Effector CD8-positive, alpha-beta T cell (primary cell): ENCODE measurements around the gene SLC66A2.
"Not testable (repeated sequence)": the region's sequence is repeated elsewhere in the genome, so short reads cannot be mapped to it uniquely, and the experiment has no call there.

Experiments used
- DNase-seq: peaks from one replicate; lab custom pipeline; 2025; lab: John Stamatoyannopoulos, UW

Gene SLC66A2

DNA sequence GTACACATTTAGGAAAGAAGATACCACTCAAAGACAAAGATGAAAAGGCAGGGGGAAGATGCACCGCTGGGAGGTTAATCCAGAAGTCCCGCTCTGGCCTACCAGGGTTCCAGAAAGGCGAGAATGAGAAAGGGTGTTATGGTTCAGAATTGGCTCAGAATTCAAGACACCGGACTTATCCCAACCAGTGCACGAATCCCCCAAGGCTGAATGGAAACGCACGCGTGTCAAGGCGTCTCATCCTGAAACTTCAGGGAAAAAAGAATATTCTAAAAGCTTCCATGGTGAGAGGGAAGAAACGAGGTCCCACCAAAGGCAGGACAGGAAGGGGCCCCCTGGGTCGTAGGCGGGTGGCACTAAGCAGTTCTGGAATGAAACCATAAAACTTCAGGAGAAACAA lies 71.9 kb downstream of the SLC66A2 start:
- no peak for DNase-seq

DNA sequence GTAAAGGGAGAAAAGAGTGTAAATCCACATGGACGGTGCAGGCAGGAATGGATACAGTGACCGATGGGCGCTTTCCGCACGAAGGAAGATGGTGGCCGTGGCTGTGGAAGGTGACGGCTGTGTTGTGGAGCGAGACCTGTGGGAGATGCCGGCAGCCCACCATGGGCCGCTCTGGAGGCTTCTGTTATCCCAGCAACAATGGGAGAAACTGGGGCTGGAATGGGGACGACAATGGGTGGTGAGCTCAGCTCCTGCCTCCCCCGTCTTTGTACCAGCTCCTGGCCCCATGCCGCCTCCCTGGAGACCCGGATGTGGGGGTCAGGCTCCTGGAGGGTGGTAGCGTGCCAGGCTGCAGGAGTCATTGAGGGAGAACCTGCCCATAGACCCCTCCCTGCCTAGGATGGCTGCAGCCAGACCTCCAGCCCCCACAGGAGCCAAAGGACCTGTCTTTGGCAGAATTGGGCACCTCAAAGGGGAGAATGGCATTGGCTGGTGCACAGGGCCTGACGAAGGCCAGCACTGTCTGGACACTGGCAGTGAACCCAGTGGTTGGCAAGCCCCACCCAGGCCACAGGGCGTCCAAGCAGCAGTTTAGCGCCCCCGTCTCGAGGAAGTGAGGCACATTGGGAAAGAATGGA lies 72.6 kb downstream of the SLC66A2 start:
- DNase-seq = no peak

DNA sequence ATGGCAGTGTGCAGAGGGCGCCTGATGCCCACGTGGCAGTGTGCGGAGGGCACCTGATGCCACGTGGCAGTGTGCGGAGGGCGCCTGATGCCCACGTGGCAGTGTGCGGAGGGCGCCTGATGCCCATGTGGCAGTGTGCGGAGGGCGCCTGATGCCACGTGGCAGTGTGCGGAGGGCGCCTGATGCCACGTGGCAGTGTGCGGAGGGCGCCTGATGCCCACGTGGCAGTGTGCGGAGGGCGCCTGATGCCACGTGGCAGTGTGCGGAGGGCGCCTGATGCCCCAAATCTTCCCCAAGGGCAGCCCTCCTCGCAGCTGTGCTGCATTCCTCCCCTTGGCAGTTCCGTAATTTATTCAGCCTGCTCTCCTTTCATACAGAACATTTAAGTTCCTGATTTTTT lies 73.2 kb downstream of the SLC66A2 start:
- DNase-seq = not testable (repeated sequence)

DNA sequence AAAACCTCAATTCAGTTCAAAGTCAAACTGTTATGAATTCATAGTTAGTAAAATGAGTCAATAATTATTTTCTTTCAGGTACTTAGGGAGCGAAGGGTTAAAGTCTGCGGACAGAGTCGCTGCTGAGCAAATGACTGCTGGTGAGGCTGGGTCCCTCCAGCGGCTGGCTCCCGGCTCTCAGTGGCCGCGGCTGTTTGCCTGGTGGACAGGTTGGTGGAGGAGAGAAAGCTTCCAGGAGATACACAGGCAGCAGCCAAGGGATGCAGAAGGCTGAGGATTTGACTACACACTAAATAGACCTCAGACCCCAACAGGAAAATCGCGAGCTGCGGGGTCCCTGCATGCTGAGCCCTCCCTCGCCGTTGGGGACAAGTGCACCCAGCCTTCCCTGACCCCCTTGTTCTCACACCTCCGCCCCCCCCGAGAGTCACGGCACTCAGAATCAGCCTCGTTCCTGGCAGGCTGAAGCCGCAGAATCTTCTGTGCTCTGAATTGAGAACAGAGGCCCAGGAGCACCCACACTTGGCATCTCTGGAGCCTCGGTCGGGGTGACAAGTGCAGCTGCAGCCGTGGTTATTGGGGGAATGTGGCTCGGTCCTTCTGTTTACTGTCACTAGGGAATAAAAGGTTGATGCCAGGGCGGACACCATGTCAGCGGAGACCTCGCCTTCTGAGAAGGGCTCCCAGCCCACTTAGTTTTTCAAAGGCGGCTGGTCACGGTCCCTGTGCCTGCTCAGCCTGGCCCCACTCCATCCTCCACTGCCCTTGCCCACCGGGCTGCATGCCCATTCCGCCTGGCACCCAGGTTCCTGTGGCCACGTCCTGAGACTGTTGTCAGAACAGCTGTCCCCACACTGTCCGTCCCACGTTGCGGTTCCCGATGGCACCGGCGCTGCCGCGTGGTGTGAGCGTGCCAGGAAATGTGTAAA lies 74.0 kb downstream of the SLC66A2 start:
- DNase-seq = no peak

DNA sequence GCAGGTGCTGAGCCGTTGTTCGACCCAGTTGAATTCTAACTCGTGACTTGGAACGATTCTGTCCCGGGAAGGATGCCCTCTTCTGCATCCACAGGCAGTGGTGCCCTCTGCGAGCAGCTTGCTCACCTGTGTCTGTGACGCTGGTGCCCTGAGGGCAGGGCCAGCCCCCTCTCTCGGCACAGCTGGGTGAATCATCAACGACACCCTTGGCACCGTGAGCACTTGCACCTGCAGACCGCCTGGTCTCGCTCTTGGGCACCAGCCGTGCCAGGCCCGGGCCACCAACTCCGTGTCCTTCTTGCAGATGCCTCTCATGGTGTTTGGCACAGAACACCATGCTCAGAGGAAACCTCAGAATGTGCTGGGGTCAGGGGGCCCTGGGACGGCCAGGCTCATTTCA lies 75.0 kb downstream of the SLC66A2 start:
- DNase-seq = no peak

DNA sequence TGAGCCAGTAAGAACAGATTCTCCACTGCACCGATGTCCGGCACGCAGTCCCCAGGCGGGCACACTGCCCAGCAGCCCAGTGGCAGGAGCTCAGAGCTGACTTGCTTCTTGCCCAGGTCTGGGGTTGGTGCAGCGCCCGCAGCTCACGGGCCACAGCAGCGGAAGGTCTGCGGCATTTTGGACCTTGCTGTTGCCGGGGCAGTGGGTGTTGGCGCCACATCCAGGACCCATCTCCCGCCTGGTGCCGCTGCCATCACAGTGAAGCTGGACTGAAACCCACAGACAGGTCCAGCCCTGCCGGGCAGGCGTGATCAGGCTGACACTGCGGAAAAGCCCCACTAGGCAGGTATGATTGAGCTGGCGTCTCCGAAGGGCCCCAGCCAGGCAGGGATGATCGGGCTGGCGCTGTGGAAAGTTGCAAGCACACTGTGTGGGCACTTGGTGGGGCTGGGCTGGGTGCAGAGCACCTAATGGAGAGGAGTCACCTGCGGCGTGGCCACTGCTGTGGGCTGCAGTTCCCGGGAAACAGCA lies 75.5 kb downstream of the SLC66A2 start:
- no peak for DNase-seq

DNA sequence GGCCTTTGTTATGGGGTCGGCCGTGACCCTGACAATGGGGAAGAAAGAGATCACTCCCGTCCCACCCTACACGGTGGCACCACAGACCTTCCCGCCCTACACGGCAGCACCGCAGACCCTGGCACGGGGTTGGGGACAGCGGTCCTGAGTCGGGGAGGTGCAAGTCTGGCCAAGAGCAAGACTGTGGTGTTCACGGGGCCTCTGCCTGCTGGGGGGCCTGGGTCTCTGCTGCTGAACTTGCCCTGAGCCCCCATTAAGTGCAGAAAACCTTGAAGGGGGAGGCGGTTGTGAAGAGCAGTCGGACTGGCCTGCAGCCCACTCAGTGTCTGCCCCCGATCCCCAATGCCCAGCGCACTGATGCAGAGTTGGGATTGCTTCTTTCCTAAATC lies 75.9 kb downstream of the SLC66A2 start:
- DNase-seq = no peak

DNA sequence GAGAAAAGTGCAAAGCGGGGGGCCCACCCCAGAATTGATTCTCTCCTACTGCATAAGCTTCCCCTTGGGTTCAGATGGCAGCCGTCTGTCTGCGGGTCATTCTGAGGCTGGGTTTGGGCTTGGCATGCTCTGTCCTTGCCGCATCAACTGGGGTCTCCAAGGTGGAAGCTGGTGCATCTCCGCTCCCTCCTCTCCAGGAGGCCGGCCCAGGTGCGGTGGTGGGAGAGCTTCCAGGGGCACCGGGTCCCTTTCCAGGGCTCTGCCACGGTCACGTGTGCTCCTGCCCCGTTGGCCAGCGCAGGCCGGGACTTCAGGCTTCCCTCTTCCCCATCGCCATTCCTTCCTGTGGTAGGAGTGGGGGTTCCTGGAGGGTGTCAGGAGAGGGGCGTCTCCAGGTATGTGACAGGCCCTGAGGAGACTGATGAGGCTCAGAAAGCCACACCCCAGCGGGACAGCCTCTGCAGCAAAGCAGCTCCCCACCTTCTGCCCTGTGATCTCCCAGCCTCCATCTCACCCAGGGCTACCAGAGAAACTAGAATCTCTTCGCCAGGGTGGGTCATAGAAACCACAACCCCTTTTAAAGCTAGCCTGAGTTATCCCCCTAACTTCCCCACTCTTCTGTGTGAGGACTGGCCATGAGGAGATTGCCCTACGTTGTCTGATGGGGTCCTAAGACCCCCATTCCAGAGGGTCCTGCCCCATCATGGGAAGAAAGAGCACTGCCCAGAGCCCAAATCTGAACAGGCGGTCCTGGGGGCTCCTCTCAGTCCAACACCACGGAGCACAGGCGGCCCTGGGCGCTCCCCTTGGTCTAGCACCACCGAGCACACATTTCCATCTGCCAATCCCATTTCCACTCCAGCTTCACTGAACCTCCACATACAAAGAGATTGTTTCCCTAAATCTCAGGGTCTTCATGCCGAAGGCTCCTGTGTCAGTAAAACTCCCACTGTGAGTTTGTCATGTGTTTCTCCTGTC lies 76.6 kb downstream of the SLC66A2 start:
- DNase-seq = no peak

DNA sequence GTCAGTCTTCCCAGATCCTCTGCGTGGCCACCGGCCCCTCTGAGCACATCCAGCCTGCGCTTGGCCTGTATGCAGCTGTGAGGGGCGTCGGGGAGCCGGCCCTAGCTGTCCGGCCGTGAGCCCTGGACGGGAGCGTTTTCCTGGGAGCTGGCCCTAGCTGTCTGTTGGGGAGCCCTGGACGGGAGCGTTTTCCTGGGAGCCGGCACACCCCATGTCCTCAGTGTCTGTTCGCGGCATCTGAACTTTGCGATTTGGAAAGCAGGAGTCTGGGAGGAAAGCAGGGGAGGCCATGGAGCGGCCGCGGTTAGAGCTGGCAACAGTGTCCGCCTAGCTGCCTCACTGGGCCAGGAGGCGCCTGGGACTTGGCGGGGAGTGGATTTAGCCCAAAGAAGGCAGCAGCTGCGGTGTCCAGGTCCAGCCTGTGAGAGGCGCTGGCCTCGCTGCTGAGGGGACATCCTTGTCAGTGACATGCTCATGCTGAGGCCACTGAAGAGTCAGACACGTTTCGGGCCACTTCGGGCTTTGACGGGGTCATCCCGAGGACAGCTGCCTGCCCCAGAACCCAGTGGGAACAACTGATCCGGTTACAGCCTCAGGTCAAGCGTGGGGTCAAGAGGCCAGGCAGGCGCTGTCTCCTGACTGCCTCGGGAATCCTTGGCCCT lies 77.9 kb downstream of the SLC66A2 start:
- DNase-seq = no peak

DNA sequence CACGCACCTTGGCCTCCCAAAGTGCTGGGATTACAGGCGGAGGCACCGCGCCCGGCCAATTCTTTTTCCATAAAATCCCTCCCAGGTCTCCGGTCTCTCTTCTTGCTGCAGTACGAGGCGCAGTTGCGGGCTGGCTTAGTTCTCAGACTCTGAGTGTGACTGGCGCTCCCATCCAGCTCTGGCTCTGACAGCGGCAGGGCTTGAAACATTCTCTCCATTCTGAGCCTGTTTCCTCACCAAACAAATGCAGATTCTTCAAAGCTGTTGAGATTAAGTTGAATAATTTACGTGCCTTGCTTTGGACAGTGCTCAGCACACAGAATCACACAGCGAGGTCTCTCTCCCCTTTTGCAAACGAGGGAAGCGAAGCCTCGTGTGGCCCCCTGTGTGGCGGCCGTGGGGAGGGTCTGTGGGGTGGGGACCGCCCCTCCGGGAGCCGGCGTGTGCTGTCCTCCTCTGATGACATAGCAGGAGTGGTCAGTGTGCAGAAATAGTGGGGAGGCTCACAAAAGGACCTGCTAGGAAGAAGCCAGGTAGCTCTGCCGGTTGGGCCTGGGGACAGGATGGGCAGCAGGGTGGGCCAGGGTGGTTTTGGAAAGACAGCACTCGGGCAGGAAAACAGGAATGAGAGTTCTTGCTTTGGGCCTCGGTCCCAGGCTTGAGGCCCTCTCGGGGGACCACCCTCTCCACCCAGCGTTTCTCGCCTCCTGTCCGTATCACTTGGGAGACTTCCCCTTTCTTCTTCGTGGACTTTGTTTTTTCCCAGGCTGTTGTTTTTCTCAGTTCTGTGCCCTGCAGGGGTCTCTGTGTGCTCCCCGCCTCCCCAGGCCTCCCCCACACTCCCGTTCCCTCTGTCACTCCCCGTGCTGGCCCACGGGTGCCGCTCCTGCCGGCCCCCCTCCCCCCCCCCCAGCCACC lies 78.7 kb downstream of the SLC66A2 start:
- DNase-seq = no peak

DNA sequence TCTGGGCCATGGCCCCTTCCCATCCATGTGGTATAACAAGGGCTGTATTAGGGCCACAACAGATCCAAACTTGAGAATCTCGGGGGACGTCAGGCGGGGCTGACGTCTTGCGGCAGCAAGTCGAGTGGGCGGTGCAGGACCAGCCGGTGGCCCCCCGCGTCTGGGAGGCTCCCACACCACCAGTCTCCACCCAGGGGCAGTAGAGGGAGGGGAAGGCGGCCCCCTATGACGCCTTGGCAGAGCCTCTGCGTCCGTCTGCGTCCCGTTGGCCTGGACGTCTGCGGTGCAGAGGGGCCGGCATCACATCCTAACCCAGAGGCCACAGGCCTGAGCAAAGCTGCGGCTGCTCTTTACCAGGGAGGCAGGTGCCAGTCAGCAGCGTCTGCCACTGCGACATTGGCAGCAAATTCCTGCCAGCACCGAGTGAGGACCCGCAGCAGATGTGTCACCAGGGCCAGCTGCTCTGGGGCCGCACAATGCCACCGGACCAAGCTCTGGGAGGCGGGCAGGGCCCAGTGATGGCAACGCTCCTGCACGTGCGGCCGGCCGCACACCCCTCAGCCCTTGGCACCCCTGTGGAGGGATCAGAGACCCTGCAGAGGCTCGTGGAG lies 79.9 kb downstream of the SLC66A2 start:
- DNase-seq = no peak

DNA sequence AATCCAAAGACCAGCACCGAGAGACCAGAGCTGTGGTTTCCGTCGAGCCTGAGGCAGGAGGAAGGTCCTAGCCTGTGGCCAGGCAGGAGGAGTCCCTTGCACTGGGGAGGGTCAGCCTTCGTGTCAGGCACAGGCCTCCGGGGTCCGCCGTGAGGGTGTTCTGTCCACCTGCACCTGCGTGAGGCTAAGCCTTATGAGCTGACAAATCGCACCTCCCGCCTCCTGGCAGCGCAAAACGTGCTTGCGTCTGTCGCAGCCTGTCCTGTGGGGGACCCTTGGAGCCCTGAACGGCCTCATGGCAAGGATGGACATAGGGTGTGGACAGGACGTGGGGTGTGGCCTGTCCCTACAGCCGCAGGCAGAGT lies 80.4 kb downstream of the SLC66A2 start:
- DNase-seq = no peak

DNA sequence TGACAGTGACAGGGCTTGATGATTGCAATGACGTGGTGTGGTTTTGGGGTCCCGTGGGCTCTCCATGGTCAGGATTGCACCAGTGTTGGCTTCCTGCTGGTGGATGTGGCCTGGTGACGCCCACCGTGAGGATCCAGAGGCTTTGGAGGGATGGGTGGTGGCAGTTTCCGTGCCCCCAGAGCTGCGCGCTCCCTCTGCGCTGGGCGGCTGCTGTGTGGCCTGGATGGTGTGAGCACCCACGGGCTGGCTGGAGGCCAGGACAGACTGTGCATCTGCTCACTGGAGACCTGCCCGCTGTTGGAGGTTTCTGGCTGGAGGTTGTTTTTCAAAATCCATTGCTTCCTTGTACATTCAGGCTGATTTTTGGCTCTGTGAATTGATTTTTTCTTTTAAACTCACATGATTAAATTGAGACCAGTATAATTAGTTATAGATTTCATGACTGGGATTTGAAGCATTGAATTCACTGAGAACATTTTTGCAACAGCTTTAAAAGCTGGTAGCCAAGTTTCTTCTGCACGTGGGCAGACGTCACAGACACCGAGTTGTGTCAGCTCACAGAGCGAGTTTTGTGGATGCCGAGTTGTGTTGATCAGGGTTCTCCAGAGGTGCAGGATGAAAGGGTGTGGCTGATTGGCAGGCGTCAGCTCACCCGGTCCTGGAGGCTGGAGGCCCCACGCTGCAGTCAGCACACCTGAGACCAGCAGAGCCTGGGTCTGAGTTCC lies 81.0 kb downstream of the SLC66A2 start:
- DNase-seq = no peak

DNA sequence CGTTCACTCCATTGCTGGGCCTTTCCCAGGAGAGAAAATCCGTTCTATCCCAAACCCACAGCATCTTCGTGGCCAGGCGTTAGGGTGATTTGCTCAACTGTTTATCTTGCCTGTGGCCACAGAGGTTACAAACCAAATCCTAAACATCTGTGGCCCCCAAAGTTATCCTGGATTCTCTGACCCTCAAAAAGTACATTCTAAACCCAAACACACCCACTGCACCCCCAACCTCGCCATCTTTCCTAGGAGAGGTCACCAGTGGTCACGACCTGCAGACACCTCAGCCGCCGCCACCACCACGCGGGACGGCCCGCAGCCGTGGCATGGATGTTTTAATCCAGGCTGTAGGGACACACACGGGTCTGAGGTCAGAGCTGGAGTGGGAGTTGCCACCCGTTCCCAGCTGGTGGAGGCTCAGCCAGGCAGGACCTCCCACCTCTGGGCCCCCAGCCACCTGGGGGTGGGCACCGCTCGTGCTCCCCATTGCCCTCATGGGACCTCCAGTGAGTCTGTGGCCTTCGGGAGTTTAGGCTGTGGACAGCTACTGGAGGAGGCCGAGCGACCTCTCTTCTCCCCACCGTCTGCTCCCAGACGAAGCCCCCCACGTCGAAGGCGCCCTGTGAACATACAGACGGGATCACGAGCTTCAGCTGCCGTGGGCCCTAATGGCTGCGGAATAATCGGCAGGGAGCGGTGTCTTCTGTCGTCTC lies 81.7 kb downstream of the SLC66A2 start:
- no peak for DNase-seq

DNA sequence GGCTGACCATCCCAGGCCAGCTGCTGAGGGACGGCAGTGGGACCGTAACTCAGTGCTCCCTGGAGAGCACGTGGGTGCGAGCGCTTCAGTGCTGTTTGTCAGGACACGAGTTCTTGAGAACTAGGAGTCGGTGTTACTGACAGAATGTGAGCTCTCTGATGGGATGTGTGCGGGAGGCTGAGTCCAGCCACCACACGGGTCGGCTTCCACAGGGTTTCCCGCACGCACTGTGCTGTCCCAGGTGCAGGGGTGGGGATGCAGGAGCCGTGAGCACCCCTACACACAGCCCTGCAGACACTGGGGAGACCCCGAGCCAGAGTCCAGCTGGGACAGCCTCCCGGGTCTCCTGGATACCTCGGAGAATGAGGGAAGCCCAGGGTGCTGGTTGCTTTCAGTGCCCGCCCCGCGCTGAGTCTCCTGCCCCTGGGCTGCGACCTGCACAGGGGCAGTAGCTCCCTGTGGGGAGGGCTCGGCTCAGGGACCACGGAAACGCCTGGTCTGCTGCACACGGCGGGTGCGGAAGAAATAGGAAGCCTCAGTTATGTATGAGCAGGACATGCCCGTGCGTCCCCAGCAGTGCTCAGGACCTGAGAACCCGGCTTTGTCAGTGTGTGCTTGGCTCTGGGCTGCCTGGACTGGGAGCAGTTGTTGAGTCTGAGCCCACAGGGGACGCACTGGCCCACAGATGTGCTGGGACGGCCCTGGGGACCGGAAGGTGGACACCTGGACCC lies 82.5 kb downstream of the SLC66A2 start:
- DNase-seq = no peak

DNA sequence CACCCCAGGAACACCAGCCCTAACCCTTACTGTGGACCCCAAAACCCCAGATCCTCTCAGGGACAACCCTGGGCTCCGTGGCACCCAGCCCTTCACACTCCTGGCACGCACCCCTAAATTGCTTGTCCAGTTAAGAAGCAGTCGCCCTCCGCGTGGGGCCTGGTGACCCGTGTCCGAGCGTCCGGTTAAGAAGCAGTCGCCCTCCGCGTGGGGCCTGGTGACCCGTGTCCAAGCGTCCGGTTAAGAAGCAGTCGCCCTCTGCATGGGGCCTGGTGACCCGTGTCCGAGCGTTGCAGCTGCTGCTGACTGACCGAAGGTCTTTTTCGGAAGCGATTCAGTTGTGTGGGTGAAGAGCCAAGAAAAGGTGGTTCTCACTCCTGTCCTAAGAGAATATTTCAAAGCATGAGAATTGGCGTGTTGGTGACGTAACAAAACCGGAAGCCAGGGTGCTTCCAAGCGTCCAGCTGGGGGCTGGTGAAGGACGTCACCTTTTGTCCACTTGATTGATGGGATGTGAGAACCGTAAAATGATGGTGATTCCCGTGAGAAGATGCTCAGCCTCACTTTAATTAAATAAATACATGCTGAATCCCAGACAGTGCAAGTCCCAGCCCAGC lies 83.2 kb downstream of the SLC66A2 start:
- no peak for DNase-seq

DNA sequence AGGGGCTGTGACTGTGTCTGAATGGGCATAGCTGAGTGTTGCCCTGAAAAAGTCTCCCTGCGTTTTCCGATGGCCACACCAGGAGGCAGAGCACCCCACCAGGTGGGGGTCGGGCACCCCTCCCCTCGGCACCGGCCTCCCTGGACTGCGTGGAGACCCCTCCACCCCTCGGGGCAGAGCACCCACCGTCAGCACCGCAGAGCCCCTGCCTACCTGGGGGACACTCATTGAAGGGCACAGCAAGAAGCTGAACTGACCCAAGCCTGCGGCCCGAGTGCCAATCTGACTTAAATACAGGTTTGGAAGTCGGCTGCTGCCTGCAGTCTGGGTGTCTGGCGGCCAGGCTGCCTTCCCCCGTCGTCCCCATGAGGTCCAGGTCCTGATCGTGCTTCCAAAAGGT lies 83.8 kb downstream of the SLC66A2 start:
- no peak for DNase-seq
